ENCODE data around the gene STAC3. TPM values are rescaled to one million over a fixed set of nuclear protein-coding genes. Genes with fewer than 3 reads are reported as not detected.

STAC3 gene
- total RNA-seq, 1 donor from 2014 or later: 0.94 TPM

- no peak for DNase-seq (ENCODE audit: low spot score)
- intact Hi-C loops (cut with DNase I): loop anchor here (1.0 kb wide), 1 partner anchor 24 kb away; no protein-coding TSS in a partner anchor
Measured at GRCh38 chr12:57215668-57216013, 35.3 kb downstream of the STAC3 start.

- no peak for DNase-seq (ENCODE audit: low spot score)
- intact Hi-C loops (cut with DNase I): no loop called here
Measured at GRCh38 chr12:57215065-57215464, 35.9 kb downstream of the STAC3 start.

GRCh38 chr12:57214398-57214781 lies 36.6 kb downstream of the STAC3 start:
- no peak for DNase-seq (ENCODE audit: low spot score)
- intact Hi-C loops (cut with DNase I): loop anchor here (5.0 kb wide), 1 partner anchor 243 kb away; the partner anchor contains the start of genes GLI1 and INHBE

- DNase-seq (ENCODE audit: low spot score): no peak
- intact Hi-C loops (cut with DNase I): loop anchor here (5.0 kb wide), 1 partner anchor 243 kb away; the partner anchor contains the start of genes GLI1 and INHBE
Measured at GRCh38 chr12:57213763-57214397, 37.1 kb downstream of the STAC3 start.

DNA sequence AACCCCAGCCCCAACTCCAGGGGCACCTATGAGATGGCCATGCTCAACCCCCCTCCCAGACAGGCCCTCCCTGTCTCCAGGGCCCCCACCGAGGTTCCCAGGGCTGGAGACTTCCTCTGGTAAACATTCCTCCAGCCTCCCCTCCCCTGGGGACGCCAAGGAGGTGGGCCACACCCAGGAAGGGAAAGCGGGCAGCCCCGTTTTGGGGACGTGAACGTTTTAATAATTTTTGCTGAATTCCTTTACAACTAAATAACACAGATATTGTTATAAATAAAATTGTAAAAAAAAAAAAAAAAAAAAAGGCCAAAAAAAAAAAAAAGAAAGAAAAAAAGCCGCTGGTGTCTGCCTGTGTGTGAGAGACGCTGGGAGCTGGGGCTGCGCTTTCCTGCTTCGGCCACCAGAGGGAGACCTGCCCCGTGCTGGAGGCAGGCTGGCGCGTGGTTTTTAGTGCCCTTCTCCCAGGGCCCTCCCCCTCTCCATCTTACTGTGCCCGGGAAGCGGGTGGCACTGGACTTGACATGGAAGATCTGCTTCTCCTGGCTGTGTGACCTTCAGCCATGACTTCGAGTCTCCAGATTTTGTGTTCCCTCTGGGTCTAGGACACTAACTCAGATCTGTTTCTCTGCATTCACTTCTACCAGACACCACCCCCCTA lies 37.8 kb downstream of the STAC3 start:
- intact Hi-C loops (cut with DNase I): loop anchor here (5.0 kb wide), 1 partner anchor 244 kb away; the partner anchor contains the start of genes GLI1 and INHBE
- DNase-seq (ENCODE audit: low spot score): peak; percentile 95

DNA sequence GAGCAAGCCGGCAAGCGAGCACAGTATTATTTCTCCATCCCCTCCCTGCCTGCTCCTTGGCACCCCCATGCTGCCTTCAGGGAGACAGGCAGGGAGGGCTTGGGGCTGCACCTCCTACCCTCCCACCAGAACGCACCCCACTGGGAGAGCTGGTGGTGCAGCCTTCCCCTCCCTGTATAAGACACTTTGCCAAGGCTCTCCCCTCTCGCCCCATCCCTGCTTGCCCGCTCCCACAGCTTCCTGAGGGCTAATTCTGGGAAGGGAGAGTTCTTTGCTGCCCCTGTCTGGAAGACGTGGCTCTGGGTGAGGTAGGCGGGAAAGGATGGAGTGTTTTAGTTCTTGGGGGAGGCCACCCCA lies 38.3 kb downstream of the STAC3 start:
- no peak for DNase-seq (ENCODE audit: low spot score)
- intact Hi-C loops (cut with DNase I): loop anchor here (5.0 kb wide), 1 partner anchor 245 kb away; the partner anchor contains the start of genes GLI1 and INHBE

DNA sequence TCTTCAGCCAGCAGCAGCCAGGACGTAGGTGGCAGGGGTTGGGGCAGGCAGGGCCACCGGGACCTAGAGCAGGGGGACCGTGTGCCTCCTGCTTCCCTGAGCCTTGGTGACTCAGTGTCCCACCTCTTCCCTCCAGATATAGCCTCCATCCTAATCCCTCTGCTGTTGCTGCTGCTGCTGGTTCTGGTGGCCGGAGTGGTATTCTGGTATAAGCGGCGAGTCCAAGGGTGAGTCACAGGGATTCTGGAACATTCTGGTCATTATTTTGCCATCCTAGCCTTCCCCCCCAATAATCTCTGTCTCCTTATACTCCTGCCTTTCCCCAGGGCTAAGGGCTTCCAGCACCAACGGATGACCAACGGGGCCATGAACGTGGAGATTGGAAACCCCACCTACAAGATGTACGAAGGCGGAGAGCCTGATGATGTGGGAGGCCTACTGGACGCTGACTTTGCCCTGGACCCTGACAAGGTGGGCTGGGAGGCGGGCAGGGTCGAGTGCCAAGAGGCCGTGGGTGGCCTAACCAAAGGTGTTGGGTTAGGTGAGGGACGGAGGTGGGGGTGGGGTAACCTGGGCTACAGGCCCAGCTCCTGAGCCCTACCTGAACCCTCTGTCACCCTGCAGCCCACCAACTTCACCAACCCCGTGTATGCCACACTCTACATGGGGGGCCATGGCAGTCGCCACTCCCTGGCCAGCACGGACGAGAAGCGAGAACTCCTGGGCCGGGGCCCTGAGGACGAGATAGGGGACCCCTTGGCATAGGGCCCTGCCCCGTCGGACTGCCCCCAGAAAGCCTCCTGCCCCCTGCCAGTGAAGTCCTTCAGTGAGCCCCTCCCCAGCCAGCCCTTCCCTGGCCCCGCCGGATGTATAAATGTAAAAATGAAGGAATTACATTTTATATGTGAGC lies 38.9 kb downstream of the STAC3 start:
- DNase-seq (ENCODE audit: low spot score): no peak

DNA sequence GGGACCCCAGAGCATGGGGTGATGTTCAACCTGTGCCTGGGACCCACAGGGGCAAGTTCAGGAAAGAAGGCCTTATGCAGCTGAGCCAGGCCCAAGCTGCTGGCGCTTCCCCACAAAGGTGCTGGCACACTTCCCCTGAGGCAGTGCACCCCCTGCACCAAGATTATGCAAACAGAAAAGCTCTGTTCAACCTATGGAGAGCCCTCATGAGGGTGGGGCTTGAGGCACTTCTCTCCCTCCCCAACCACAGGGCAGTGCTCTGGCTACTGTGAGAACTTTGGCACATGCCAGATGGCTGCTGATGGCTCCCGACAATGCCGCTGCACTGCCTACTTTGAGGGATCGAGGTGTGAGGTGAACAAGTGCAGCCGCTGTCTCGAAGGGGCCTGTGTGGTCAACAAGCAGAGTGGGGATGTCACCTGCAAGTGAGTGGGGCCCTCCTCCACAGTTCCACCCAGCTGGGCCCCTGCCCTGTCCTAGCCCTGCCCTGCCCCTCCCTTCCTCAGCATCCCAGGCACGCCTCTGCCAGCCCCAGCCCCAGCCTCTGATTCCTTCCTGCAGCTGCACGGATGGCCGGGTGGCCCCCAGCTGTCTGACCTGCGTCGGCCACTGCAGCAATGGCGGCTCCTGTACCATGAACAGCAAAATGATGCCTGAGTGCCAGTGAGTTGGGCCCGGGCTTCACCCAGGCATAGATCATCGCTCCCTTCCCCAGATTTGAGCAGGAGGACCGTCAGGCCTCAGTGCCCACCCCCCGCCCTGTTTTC lies 39.9 kb downstream of the STAC3 start:
- intact Hi-C loops (cut with DNase I): loop anchor here (5.0 kb wide), 1 partner anchor 246 kb away; the partner anchor contains the start of genes GLI1 and INHBE
- no peak for DNase-seq (ENCODE audit: low spot score)

More for the DNA sequence above, 38.9 kb downstream of the STAC3 start:
- intact Hi-C loops (cut with DNase I): loop anchor here (5.0 kb wide), 1 partner anchor 245 kb away; the partner anchor contains the start of genes GLI1 and INHBE

DNA sequence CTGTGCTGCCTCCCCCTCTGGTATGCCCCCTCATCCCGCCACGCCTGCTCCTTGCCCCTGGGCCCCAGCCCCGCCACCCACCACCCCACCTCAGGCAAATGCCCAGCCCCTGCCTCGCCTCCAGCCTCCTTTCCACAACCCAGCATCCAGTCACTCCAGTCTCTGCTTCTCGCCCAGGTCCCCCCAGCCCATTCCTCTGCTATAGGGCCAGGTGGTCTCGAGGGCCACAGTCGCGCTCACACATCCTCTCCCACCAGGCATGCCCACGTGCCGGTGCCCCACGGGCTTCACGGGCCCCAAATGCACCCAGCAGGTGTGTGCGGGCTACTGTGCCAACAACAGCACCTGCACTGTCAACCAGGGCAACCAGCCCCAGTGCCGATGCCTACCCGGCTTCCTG lies 40.5 kb downstream of the STAC3 start:
- intact Hi-C loops (cut with DNase I): loop anchor here (5.0 kb wide), 1 partner anchor 247 kb away; the partner anchor contains the start of genes GLI1 and INHBE
- DNase-seq (ENCODE audit: low spot score): no peak

DNA sequence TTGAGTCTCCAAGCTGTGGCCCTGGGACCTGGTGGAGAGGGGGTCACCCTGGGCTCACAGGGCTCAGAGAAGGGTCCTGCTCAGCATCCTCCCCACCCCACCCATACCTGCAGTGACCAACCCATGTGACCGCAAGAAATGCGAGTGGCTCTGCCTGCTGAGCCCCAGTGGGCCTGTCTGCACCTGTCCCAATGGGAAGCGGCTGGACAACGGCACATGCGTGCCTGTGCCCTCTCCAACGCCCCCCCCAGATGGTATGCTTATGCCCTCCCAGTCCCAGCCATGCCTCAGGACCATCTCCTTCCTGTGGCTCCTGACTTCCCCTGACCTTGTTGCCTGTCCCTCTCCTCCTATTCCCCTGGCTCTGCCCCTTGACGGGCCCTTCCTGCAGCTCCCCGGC lies 41.1 kb downstream of the STAC3 start:
- intact Hi-C loops (cut with DNase I): loop anchor here (5.0 kb wide), 1 partner anchor 247 kb away; the partner anchor contains the start of genes GLI1 and INHBE
- DNase-seq (ENCODE audit: low spot score): no peak

DNA sequence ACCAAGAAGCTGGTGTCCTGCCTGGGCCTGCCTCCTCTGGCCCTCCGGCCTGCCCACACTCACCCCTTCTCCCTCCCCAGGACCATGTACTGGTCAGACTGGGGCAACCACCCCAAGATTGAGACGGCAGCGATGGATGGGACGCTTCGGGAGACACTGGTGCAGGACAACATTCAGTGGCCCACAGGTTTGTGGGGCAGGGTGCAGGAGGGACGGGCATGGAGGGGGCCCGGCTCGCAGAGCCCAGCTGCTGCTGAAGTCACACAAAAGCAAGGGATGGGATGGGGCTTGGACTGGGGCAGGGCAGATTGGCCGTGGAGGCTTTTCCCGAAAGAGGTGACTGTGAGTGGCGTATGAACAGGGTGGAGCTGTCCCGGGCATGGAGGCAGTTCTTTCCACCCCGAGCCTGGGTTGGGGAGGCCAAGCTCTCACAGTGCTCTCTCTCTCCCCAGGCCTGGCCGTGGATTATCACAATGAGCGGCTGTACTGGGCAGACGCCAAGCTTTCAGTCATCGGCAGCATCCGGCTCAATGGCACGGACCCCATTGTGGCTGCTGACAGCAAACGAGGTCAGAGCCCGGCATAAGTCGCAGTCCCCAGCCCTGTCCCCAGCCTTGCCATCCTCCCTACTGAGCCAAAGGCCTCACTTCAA lies 42.2 kb downstream of the STAC3 start:
- peak; percentile 87 for DNase-seq (ENCODE audit: low spot score)
- intact Hi-C loops (cut with DNase I): no loop called here

DNA sequence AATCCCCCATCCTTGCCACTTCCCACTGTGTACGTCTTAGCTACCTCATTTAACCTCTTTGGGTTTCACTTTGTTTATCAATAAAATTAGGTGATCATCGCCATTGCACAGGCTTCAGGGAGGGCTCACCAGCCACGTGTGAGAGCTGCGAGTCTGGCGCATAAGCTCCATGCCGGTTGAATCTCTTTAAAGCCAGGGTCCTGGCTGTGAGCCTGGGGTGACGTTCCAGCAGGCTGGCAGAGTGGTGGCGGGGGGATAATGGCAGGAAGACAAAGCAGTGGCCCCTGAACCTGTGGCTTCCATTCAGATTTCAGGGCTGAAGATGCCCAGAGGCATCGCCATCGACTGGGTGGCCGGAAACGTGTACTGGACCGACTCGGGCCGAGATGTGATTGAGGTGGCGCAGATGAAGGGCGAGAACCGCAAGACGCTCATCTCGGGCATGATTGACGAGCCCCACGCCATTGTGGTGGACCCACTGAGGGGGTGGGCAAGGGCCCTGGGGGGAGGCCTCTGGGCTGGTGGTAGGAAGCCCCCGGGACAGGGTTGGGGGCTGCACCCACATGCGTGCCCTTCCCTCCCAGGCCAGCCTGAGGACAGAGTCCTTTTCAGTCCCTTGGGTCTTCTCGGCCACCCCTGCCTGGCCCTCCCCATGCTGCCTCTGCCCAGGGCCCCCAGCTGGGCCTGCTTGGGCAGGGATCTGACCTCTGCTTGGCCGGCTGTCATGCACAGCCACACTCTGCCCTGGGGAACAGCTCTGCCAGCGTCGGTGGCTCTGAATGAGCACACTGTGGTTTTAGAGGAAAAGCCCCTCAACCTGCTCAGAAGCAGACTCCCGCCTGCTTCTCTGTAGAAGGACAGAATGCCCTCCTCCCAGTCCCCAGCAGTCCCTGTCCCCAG lies 43.0 kb downstream of the STAC3 start:
- intact Hi-C loops (cut with DNase I): no loop called here
- no peak for DNase-seq (ENCODE audit: low spot score)

GRCh38 chr12:57205931-57206330 lies 45.1 kb downstream of the STAC3 start:
- no peak for DNase-seq (ENCODE audit: low spot score)
- intact Hi-C loops (cut with DNase I): no loop called here

DNA sequence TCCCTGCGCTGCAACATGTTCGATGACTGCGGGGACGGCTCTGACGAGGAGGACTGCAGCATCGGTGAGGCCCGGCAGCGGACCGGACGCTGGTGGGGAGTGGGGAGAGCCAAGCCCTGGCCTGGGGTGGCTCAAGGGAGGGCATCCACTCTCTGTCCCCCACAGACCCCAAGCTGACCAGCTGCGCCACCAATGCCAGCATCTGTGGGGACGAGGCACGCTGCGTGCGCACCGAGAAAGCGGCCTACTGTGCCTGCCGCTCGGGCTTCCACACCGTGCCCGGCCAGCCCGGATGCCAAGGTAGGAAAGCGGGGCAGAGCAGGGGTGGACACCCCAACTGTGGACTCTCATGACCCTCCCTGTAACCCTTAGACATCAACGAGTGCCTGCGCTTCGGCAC lies 45.8 kb downstream of the STAC3 start:
- intact Hi-C loops (cut with DNase I): no loop called here
- DNase-seq (ENCODE audit: low spot score): no peak

DNA sequence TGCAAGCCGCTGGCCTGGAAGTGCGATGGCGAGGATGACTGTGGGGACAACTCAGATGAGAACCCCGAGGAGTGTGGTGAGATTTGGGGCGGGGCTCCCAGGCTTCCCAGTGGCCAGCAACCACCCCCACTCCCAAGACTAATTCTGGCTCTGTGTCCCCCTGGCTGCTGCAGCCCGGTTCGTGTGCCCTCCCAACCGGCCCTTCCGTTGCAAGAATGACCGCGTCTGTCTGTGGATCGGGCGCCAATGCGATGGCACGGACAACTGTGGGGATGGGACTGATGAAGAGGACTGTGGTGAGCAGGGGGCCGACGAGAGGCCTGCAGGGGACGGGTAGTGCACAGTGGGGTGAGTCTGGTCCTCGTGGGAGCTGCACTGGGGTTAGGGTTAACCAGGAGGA lies 46.5 kb downstream of the STAC3 start:
- DNase-seq (ENCODE audit: low spot score): no peak
- intact Hi-C loops (cut with DNase I): no loop called here

- no peak for DNase-seq (ENCODE audit: low spot score)
- intact Hi-C loops (cut with DNase I): no loop called here
Measured at GRCh38 chr12:57203791-57204190, 47.2 kb downstream of the STAC3 start.

DNA sequence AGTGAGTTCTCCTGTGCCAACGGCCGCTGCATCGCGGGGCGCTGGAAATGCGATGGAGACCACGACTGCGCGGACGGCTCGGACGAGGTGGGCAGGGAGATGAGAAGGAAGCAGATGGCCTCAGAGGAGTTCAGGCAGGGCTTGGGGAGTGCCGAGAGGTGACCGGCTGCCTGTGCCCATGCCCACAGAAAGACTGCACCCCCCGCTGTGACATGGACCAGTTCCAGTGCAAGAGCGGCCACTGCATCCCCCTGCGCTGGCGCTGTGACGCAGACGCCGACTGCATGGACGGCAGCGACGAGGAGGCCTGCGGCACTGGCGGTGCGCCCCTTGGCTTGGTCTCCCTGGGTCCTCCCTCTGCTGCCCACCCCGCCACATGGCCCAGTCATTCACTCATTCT lies 47.8 kb downstream of the STAC3 start:
- DNase-seq (ENCODE audit: low spot score): no peak
- intact Hi-C loops (cut with DNase I): no loop called here

DNA sequence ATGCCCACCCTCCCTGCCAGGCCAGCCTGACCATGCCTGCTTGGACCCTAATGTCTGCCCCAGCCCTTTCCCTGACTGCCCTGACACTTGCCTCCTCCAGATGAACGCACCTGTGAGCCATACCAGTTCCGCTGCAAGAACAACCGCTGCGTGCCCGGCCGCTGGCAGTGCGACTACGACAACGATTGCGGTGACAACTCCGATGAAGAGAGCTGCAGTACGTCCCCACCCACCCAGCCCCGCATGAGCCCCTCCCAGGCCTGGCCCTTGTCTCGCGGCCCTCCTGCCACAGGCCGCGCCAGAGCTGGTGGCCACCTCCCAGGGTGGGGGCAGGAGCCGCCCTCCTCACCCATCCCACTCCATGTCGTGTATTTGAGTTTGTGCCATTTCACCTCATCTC lies 48.7 kb downstream of the STAC3 start:
- DNase-seq (ENCODE audit: low spot score): no peak
- intact Hi-C loops (cut with DNase I): no loop called here

Data from cardiac septum (tissue), 1 donor.